GM19025 (cell line): ENCODE results near the gene SKI.

ENCODE experiments used
- ATAC-seq: cut with Tn5 transposase; IDR thresholded peaks from one replicate; pipeline ENCODE4 v1.9.1; 2021; ENCODE audit warnings: mild to moderate bottlenecking, low read depth, moderate library complexity; ENCODE audit not compliant: unreplicated experiment

Gene SKI

GRCh38 chr1:2302292-2302925 lies 74.3 kb downstream of the SKI start:
- ATAC-seq = no peak

GRCh38 chr1:2303016-2303775 lies 75.1 kb downstream of the SKI start:
- no peak for ATAC-seq

- ATAC-seq = no peak
These were observed 75.7 kb downstream of the SKI start for GRCh38 chr1:2303781-2304180.

GRCh38 chr1:2304282-2304681 lies 76.2 kb downstream of the SKI start:
- no peak for ATAC-seq

GRCh38 chr1:2304921-2305681 lies 77.0 kb downstream of the SKI start:
- no peak for ATAC-seq

GRCh38 chr1:2306151-2306978 lies 78.2 kb downstream of the SKI start:
- no peak for ATAC-seq

GRCh38 chr1:2307064-2307605 lies 79.0 kb downstream of the SKI start:
- ATAC-seq = no peak

GRCh38 chr1:2307972-2308371 lies 79.9 kb downstream of the SKI start:
- no peak for ATAC-seq

- ATAC-seq = no peak
These were observed 80.7 kb downstream of the SKI start for GRCh38 chr1:2308844-2309243.

GRCh38 chr1:2310332-2311183 lies 82.4 kb downstream of the SKI start:
- ATAC-seq = no peak

- ATAC-seq = no peak
These were observed 83.3 kb downstream of the SKI start for GRCh38 chr1:2311184-2312032.

GRCh38 chr1:2312160-2312514 lies 84.0 kb downstream of the SKI start:
- no peak for ATAC-seq

- no peak for ATAC-seq
These were observed 84.6 kb downstream of the SKI start for GRCh38 chr1:2312515-2313301.

GRCh38 chr1:2313651-2314261 lies 85.6 kb downstream of the SKI start:
- ATAC-seq = no peak

- no peak for ATAC-seq
These were observed 86.2 kb downstream of the SKI start for GRCh38 chr1:2314273-2314802.

GRCh38 chr1:2314803-2315673 lies 86.9 kb downstream of the SKI start:
- ATAC-seq = no peak
